Activated CD4-positive, alpha-beta T cell treated with anti-CD3 and anti-CD28 coated beads for 36 hours (primary cell): ENCODE measurements around the gene MAP3K20. TPM values are rescaled to one million over a fixed set of nuclear protein-coding genes. Genes with fewer than 3 reads are reported as not detected.

Experiments
- ATAC-seq: fragments of 200-7000 bp; cut with Tn5 transposase; one replicate; pipeline ENCODE4 v1.10.0; 2021; ENCODE audit warnings: mild to moderate bottlenecking, moderate library complexity
- CTCF ChIA-PET: fragments of 350-600 bp; sonication (Branson Sonifier 250); formaldehyde crosslinking; loops from one replicate; lab custom pipeline; 2021; ENCODE audit warnings: antibody characterized with exemption; lab: Charles Lee
- POLR2A ChIA-PET: fragments of 350-600 bp; sonication (Branson Sonifier 250); formaldehyde crosslinking; loops from one replicate; lab custom pipeline; 2021; ENCODE audit warnings: antibody characterized with exemption, inconsistent platforms; lab: Charles Lee
- DNase-seq: peaks from one replicate; pipeline ENCODE4 v3.0.0-alpha.2; 2020
- H3K27ac Mint-ChIP-seq: one replicate; pipeline ENCODE4 v1.8.0; 2021; ENCODE audit warnings: mixed read lengths
- H3K27me3 Mint-ChIP-seq: one replicate; pipeline ENCODE4 v1.8.0; 2021; ENCODE audit warnings: mixed read lengths
- H3K36me3 Mint-ChIP-seq: one replicate; pipeline ENCODE4 v1.8.0; 2021; ENCODE audit warnings: low read depth, mixed read lengths
- H3K4me1 Mint-ChIP-seq: one replicate; pipeline ENCODE4 v1.8.0; 2021; ENCODE audit warnings: mixed read lengths
- H3K4me3 Mint-ChIP-seq: one replicate; pipeline ENCODE4 v1.8.0; 2021; ENCODE audit warnings: mild to moderate bottlenecking, moderate library complexity, mixed read lengths
- H3K9me3 Mint-ChIP-seq: one replicate; pipeline ENCODE4 v1.8.0; 2021; ENCODE audit warnings: low read depth, mixed read lengths
- intact Hi-C, 2 experiments: fragments of 100-400 bp; cut with DNase I in 1 of 2; cut with micrococcal nuclease in 1 of 2; formaldehyde crosslinking; loops; one replicate each; pipeline versions ENCODE4 v1.14.2 to v1.15.1; 2022 to 2024; cut with DNase I, micrococcal nuclease
- total RNA-seq, 2 experiments: library from RNA; stranded (reverse); gene quantifications; one replicate each; pipeline ENCODE4 v1.2.3, GENCODE V29; 2021

The MAP3K20 gene
- total RNA-seq, 2 experiments from 2014 or later = 8.1 to 8.4 TPM

DNA sequence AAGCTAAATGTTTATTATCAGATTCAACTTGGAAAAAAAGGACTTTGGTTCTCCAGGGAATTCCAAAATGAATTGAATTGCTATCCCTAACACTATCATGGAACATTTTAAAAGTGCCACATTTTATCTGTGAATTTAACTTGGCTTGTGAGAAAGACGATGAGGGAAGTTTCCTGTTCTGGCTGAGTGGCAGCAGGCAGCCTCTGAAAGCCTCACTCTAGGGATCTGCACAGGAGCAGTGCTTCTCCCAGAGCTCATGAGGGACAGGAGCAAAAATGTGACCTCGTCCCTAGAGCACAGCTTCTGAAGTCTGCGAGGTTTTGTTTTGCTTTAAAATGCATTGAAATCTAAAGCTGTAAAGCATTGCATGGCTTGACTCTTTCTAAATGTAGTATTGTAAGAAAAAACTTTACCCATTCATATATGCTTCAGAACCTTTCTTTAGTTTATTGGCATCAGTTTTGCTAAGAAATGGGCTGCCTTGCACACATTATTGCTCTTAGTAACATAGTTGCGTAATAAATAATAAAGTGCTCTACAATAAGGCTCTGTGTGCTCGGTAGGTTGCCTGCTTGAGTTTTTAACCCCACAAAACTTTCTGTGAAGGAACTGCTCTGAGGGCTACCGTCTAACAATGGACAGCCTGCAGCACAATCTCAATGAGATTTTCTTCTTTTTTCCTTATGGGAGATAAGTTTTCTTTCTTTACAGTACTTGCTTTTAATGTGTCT is 142.8 kb downstream of the MAP3K20 start:
- ATAC-seq = no peak
- POLR2A ChIA-PET = no interaction called here
- DNase-seq = no peak
- Mint-ChIP-seq H3K4me3 (no peak overlapping the region), H3K27ac (no peak overlapping the region), H3K4me1 (peaks cover 5% of the 10 kb centered on the region), H3K27me3 (peaks cover 2% of the 10 kb centered on the region), H3K36me3 (no peaks in the 10 kb centered on the region), H3K9me3 (no peaks in the 10 kb centered on the region)
- intact Hi-C loops = loop anchor here in 1 of 2 experiments (10.0 kb wide), 1 partner anchor 354 kb away; no protein-coding TSS in a partner anchor
- CTCF ChIA-PET = interaction anchor here (0.8 to 15.0 kb wide), 5 partner anchors 8 to 286 kb away, joined by 3 to 307 read pairs (median 5); no protein-coding TSS in a partner anchor

- intact Hi-C loops = no loop called here
- no peaks in the 10 kb centered on the region for H3K27me3 Mint-ChIP-seq
- peaks cover 5% of the 10 kb centered on the region for H3K4me1 Mint-ChIP-seq
- ChIA-PET CTCF (interaction anchor here (2.9 kb wide), 1 partner anchor 11 kb away, joined by 16 read pairs; no protein-coding TSS in a partner anchor), POLR2A (no interaction called here)
- ATAC-seq = no peak
- H3K9me3 Mint-ChIP-seq = no peaks in the 10 kb centered on the region
- DNase-seq = no peak
- no peak overlapping the region for H3K4me3 Mint-ChIP-seq
- no peak overlapping the region for H3K27ac Mint-ChIP-seq
- H3K36me3 Mint-ChIP-seq = no peaks in the 10 kb centered on the region
These were observed 145.6 kb downstream of the MAP3K20 start for GRCh38 chr2:173221132-173221695.

GRCh38 chr2:173221937-173222594 is 146.4 kb downstream of the MAP3K20 start:
- H3K36me3 Mint-ChIP-seq = no peaks in the 10 kb centered on the region
- ATAC-seq (no peak), DNase-seq (no peak)
- peaks cover 2% of the 10 kb centered on the region for H3K27me3 Mint-ChIP-seq
- peaks cover 5% of the 10 kb centered on the region for H3K4me1 Mint-ChIP-seq
- ChIA-PET CTCF (interaction anchor here (0.6 kb wide), 1 partner anchor 172 kb away, joined by 3 read pairs; no protein-coding TSS in a partner anchor), POLR2A (no interaction called here)
- no peak overlapping the region for H3K4me3 Mint-ChIP-seq
- H3K27ac Mint-ChIP-seq = no peak overlapping the region
- H3K9me3 Mint-ChIP-seq = no peaks in the 10 kb centered on the region
- intact Hi-C loops = no loop called here

DNA sequence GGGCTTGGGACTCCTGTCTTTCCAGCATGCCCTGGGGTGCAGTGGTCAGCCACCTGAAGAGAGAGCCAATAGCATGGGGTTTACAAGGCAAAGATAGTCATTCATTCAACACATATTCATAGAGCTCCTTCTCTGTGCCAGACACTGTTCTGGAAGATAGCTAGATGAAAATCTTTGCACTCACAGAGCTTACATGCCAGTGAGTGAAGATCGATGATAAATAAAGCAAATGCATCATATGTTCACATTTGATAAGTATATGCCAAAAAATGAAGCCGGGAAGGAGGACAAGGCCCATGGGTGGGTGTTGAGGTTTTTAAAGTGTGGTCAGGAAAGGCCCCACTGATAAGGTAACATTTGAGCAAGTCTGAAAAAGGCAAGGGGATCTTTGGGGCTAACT is 148.2 kb downstream of the MAP3K20 start:
- intact Hi-C loops = no loop called here
- H3K36me3 Mint-ChIP-seq = no peaks in the 10 kb centered on the region
- peaks cover 3% of the 10 kb centered on the region for H3K4me1 Mint-ChIP-seq
- H3K9me3 Mint-ChIP-seq = no peaks in the 10 kb centered on the region
- ChIA-PET CTCF (interaction anchor here (1.2 kb wide), 1 partner anchor 20 kb away, joined by 3 read pairs; no protein-coding TSS in a partner anchor), POLR2A (no interaction called here)
- no peak for DNase-seq
- peaks cover 6% of the 10 kb centered on the region for H3K27me3 Mint-ChIP-seq
- ATAC-seq = no peak
- no peak overlapping the region for H3K4me3 Mint-ChIP-seq
- no peak overlapping the region for H3K27ac Mint-ChIP-seq

DNA sequence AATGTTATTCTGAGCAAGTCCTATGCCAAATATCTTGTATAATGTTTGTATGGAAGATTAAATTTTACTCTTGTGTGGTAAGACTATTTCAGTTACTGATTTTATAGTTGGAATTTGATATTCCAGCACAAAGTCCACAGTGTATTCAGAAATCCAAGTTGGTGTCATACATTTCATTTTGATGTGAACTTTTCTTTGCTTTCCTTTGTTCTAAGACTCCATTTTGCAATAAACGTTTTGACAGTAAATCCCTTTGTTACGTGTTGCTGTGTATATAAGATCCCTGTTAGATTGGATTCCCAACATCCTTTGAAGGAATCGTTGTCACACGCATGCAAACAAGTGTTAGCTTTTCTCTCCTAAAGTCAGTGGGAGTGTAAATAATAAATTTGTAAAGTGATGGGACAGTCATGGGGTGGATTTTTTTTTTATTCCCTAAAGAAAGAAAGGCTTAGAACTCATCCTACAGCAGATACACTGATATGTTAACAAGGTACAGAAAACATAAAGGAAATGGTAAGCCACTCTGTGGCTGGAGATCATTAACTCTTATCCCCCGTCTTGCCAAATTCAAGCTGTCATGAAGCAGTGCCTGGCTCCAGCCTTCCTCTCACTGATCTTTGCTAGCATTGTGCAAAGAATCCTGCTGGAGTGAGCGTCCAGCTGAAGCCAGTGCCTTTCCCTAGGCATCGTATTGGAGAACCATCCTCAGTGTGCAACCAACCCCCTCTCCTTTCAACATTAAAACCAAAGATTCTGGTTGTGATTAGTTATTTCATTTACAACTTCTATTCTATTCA is 151.5 kb downstream of the MAP3K20 start:
- CTCF ChIA-PET = interaction anchor here (0.6 to 0.9 kb wide), 3 partner anchors 13 to 22 kb away, joined by 3 to 8 read pairs (median 3); no protein-coding TSS in a partner anchor
- intact Hi-C loops = no loop called here
- no peak overlapping the region for H3K27ac Mint-ChIP-seq
- peaks cover 4% of the 10 kb centered on the region for H3K4me1 Mint-ChIP-seq
- no peak for ATAC-seq
- POLR2A ChIA-PET = no interaction called here
- peaks cover 6% of the 10 kb centered on the region for H3K27me3 Mint-ChIP-seq
- no peak for DNase-seq
- H3K4me3 Mint-ChIP-seq = no peak overlapping the region
- no peaks in the 10 kb centered on the region for H3K36me3 Mint-ChIP-seq
- H3K9me3 Mint-ChIP-seq = no peaks in the 10 kb centered on the region

GRCh38 chr2:173229086-173229485 is 153.4 kb downstream of the MAP3K20 start:
- ChIA-PET POLR2A (no interaction called here), CTCF (interaction anchor here (0.6 to 0.8 kb wide), 2 partner anchors 10 to 20 kb away, joined by 3 to 6 read pairs; no protein-coding TSS in a partner anchor)
- Mint-ChIP-seq H3K36me3 (no peaks in the 10 kb centered on the region), H3K27ac (no peak overlapping the region), H3K27me3 (peaks cover 6% of the 10 kb centered on the region), H3K4me3 (no peak overlapping the region), H3K9me3 (no peaks in the 10 kb centered on the region), H3K4me1 (peaks cover 4% of the 10 kb centered on the region)
- DNase-seq (no peak), ATAC-seq (no peak)
- intact Hi-C loops = no loop called here

DNA sequence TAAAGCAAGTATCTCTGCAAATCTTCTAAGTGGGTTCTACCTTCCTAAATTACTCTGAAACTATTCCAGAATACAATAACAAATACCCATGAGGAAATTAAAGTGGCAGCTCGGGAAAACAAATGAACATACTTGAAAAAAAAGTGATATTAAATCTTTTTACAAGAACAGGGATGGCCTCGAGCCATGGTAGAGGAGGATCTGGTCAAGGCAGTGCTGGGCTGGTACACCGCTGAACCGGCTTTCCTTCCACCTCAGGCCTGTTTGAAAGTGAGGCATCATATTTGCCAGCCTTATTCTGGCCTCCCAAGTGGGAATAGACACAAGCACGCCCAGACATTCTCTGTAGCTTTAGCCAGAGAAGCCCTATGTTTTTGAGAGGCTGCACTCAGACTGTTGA is 154.5 kb downstream of the MAP3K20 start:
- no peak overlapping the region for H3K4me3 Mint-ChIP-seq
- ATAC-seq (no peak), DNase-seq (no peak)
- intact Hi-C loops = no loop called here
- no peak overlapping the region for H3K27ac Mint-ChIP-seq
- peaks cover 4% of the 10 kb centered on the region for H3K4me1 Mint-ChIP-seq
- H3K9me3 Mint-ChIP-seq = no peaks in the 10 kb centered on the region
- CTCF ChIA-PET = interaction anchor here (1.4 to 2.2 kb wide), 2 partner anchors 20 to 203 kb away, joined by 5 to 7 read pairs; no protein-coding TSS in a partner anchor
- H3K27me3 Mint-ChIP-seq = peaks cover 6% of the 10 kb centered on the region
- no peaks in the 10 kb centered on the region for H3K36me3 Mint-ChIP-seq
- POLR2A ChIA-PET = no interaction called here

- H3K9me3 Mint-ChIP-seq = no peaks in the 10 kb centered on the region
- ATAC-seq (no peak), DNase-seq (no peak)
- H3K4me1 Mint-ChIP-seq = peaks cover 4% of the 10 kb centered on the region
- ChIA-PET CTCF (interaction anchor here (0.5 to 2.2 kb wide), 5 partner anchors 9 to 204 kb away, joined by 3 to 7 read pairs (median 3); no protein-coding TSS in a partner anchor), POLR2A (no interaction called here)
- no peaks in the 10 kb centered on the region for H3K36me3 Mint-ChIP-seq
- no peak overlapping the region for H3K4me3 Mint-ChIP-seq
- intact Hi-C loops = no loop called here
- H3K27ac Mint-ChIP-seq = no peak overlapping the region
- peaks cover 6% of the 10 kb centered on the region for H3K27me3 Mint-ChIP-seq
These were observed 155.4 kb downstream of the MAP3K20 start for GRCh38 chr2:173231042-173231441.

GRCh38 chr2:173231465-173231864 is 155.8 kb downstream of the MAP3K20 start:
- Mint-ChIP-seq H3K27ac (no peak overlapping the region), H3K36me3 (no peaks in the 10 kb centered on the region), H3K27me3 (peaks cover 6% of the 10 kb centered on the region), H3K4me3 (no peak overlapping the region), H3K9me3 (no peaks in the 10 kb centered on the region), H3K4me1 (peaks cover 4% of the 10 kb centered on the region)
- intact Hi-C loops = no loop called here
- ChIA-PET CTCF (interaction anchor here (0.5 to 2.2 kb wide), 5 partner anchors 8 to 204 kb away, joined by 3 to 7 read pairs (median 3); no protein-coding TSS in a partner anchor), POLR2A (no interaction called here)
- DNase-seq (no peak), ATAC-seq (no peak)

DNA sequence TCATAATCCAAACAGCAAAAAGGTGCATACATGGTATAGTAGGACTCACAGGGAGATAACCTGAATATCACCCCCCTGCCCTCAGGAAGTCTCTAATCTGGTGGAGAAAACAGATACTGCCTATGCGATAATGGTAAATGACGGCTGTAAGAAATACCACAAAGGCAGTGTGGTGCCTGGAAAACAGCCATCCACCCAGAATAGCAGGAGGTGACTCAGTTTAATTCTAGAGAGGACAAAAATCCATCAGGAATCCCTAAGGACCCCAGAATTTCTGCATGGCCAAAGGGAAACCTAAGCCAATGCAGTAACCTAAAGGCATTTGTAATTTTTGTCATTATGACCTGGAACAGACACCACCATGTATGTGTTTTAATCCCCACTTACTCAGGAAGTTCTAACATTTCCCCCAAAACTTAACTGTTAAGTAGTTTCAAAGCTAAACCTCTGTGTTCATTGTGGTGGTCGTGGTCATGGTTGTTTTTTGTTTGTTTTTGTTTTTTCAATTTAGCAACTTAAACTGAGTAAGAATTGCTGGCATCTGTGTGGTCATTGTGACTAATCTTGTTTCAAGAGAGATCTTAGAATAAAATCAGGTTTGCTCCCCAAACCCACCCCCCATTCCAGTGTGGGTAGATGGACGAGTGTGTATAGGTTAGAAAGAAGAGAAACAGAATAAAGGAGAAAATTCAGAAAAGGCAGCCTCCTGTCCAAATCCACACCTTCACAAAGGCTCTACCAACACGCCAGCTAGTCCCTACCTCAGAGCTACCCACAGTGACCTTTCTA is 157.5 kb downstream of the MAP3K20 start:
- DNase-seq (no peak), ATAC-seq (no peak)
- H3K36me3 Mint-ChIP-seq = no peaks in the 10 kb centered on the region
- no peak overlapping the region for H3K27ac Mint-ChIP-seq
- intact Hi-C loops = no loop called here
- H3K4me1 Mint-ChIP-seq = peaks cover 4% of the 10 kb centered on the region
- H3K4me3 Mint-ChIP-seq = no peak overlapping the region
- CTCF ChIA-PET = interaction anchor here (0.7 to 1.3 kb wide), 2 partner anchors 207 to 1228 kb away, joined by 3 read pairs; no protein-coding TSS in a partner anchor
- H3K9me3 Mint-ChIP-seq = no peaks in the 10 kb centered on the region
- POLR2A ChIA-PET = no interaction called here
- H3K27me3 Mint-ChIP-seq = peaks cover 2% of the 10 kb centered on the region
